Stimulated activated CD4-positive, alpha-beta T cell treated with anti-CD3 and anti-CD28 coated beads, TNF-alpha, amount 100 ng/mL, for 48 hours (primary cell): ENCODE data around the gene CAD.

Experiments used
- DNase-seq, 3 donors: peaks; one replicate each; pipeline ENCODE4 v3.0.0-alpha.2; 2020; ENCODE audit warnings: low read depth in 3 of 3

CAD gene

DNA sequence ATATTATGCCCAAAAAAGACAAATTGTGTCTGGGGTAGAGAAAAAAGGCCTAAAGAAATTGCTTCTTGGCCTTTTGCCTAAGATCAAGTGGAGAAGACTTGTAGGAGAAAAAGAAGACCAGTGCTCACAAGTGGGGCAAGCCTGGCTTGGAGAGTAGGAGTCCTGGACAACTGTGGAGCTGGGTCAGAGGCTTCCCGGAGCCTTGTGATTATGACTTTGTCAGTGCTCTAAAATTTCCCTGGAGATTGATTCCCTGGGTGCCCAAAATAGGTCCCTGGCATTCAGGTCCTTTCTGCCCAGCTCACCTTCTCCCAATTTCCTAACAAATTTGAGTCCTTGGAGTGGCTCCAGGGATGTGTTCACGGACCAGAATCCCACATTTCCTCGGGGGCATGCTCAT lies 64.3 kb downstream of the CAD start:
- DNase-seq: no peak

DNA sequence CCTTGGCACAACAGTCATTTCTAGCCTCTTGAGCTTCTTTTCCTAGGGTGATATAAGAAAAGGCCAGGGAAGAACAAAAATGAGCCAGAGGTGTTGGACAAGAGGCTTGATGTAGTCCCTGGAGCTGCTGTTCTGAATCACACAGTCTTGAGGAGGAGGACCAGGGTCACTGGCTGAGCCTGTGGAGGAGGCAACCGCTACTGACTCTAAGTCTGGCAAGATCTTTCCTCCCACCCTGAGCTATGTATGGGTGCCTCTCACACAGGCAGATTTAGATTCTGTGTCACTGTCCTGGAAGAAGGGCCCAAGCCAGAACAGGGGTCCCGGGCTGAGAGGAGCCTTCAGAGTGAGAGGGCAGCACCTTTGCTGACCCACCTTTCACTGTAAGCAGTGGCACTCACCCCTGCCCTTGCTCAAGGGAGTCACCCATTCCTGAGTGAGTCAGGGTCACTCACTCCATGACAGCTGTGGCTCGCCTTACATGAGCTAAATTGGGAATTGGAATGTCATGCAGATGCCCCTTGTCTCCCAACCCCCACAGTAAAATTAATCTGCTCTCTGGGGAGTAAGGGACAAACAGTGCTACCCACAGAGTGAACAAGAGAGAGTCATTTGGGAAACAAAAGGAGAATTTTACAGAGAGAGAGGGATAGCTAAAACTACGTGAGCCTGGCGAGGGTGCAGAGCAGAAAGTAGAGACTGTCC lies 64.8 kb downstream of the CAD start, which contains the start of gene TRIM54:
TSS of gene TRIM54 (plus strand) at position 575 of the 705 bp plus-strand sequence. CDS start 303 bp downstream, outside the sequence.
- DNase-seq: no peak

DNA sequence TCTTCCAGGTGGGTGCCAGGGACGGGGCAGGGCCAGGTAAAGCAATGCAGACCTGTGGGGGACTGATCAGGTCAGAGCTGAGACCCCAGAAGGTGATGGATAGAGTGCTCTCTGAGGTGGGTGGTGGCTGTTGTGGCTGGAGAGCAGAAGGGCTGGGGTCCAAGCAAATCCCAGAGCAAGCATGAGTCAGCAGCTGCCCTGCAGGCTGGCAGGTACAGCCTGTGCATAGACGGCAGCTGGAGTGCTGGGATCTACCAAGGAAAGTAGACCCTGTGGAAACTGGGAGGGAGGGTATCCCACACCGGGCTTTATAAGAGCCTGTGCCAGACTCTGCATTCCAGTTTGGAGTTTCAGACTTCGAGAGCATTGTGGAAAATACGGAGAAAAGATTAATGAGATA lies 65.7 kb downstream of the CAD start:
- DNase-seq: no peak

DNA sequence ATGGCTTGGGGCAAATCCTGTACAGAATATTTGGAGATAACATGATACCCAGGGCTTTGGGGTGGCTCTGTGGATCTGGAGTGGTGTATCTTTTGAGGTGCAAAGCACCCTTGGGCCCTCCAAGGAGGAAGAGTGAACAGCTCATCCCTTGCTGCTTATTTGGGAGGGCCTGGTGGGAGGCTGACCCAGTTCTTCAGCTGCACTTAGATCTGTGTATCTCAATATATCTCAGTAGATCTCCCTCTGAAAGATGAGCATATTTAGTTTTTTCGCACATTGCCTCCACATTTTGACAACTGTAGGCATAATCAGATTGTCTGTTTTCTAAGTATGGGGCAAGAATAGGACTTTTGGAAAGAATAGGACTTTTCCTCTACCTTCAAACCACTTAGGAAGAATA lies 67.8 kb downstream of the CAD start:
- no peak for DNase-seq

DNA sequence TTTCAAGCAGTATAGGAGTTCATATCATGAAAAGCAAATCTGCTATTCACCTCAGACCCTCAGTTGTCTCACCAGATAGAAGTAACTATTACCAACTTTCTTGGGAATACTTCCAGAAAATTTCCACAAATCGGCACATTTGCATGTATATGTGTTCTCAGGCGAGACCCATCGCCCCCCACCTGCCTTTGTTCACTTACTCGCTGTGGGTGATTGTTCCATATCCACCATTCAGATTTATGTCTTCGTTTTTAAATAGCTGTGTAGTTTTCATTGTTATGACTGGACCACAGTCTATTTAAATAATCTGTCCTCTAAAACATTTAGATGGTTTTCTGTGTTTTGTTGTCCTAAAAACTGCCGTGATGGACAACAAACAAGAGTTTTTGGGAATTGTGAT lies 68.3 kb downstream of the CAD start:
- no peak for DNase-seq

DNA sequence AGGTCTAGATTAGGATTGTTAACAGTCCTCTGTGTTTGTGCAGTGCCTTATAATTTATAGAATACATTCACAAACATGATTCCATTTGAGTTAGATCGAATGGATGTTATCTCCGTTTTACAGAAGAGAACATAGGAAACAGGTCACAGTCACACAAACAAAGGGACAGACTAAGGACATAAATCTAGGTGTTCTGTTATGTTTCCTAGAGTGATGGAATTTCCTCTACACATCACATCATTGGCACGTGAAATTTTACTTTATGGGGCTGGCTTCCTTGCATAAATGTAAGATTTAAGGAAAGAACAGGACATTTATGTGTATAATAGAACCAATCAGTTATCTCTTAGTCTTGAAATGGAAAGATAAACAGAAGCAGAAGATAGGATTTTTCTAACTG lies 71.4 kb downstream of the CAD start:
- no peak for DNase-seq

DNA sequence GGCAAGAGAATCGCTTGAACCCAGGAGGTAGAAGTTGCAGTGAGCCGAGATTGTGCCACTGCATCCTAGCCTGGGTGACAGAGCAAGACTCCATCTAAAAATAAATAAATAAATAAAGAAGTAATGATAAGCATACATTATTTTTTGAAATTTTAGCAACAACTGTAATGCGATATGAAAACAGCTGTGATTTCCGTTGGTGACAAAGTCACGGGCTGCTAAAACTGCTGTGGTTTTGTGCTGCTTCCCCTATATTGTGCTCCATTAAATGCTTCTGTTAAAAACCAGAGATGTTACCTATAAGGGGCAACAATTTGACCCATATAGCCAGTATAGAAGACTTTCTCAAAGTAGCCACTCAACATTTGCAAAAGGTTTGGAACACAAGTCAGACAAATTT lies 73.4 kb downstream of the CAD start:
- DNase-seq: no peak

DNA sequence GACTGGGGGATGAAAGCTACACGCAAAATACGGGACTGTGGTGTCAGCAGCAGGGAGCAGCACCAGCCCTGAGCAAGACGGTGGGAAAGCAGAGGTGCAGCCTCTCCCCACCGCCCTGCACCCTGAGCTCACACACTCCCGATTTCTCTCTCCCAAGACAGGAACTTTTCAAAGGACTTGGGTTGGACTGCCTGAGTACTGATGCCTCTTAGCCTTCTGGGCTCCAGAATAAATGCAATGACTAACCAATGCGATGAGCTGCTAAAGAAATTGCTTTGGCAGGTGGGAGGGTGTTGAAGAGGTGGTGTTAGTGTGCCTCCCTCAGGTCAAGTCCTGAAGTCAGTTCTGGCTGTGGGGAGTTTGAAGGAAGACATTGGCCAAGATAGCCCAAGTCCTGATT lies 74.7 kb downstream of the CAD start:
- no peak for DNase-seq
